GM18909 (cell line): ENCODE data around the gene ARHGAP21.

Experiments used
- ATAC-seq: cut with Tn5 transposase; IDR thresholded peaks from one replicate; pipeline ENCODE4 v1.9.1; 2021; ENCODE audit warnings: mild to moderate bottlenecking; ENCODE audit not compliant: unreplicated experiment, poor library complexity

ARHGAP21 gene

DNA sequence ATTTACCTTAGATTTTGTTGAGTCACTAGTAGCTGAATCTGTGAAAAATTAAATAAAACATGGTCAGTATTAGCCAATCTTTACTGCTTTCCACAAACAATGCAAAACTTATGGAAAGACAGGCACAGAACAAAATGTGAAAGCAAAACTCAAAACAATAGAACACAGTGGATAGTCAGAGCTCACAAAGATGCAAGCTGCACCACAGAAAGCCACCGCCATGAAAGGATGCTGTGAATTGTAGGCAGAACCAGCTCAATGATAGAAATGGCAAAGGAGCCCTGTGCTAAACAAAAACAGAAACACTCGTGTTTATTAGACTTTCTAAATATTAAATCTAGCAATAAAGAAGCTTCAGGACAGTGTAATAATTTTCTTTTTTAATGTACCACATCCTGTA is 134.4 kb downstream of the ARHGAP21 start:
- ATAC-seq: no peak

DNA sequence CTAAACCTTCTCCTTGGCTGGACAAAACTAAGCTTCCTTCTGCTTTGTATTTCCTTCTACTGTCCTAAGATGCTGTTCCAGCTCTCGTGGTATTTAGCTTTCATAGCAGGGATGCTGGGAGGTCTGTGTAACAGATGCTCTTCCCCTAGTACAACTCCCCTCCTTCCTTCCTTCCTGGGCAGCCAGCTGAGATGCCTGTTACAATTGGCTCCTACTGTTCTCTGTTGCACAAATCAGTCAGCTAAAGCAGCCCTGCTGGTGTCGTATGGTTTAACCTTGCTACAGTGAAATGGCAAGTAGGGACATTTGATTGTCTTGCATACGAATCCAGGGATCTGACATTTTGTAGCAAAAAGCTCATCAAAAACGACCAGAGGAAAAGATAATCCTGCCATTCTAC is 143.8 kb downstream of the ARHGAP21 start:
- ATAC-seq: no peak

DNA sequence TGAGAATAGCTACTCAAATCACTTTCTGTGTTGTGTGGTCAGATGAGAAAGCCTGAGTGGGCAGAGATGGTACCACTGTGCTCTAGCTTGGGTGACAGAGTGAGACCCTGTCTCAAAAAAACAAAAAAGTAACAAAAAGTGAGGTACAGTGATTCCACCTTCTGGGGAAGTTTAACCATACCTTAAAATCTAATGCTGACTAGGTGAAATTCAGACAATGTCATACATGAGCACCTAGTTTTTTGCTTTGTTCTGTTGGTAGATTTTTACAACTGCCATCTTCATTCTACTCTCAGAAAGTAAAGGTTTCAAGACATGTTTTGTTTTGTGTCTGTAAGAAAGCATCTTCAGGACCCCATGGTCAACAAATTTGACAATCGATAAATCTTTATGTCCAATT is 144.2 kb downstream of the ARHGAP21 start:
- no peak for ATAC-seq

DNA sequence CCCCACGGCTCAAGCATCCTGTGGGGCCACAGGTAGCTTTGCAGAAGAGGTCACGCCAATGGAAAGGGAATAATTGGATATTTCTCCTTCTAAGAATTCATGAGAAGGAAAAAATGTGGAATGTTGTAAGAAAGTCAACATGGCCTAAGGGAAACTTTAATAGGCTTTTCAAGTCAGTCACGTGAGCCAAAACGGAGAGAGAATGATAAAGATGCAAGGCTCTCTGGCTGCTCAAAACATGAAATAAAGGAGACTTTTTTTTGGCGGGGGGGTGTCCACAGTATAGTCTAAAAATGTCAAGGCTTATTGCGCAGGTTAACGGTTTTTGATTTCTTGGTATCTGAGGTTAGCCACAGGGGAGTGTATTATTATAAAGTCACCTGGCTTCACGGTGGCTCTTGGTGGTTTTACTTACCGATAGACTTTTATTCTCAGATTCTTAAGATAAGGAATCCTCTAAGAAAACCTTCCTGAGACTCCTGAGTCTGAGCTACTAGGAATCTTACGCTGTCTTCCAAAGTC is 148.1 kb downstream of the ARHGAP21 start:
- ATAC-seq: no peak

DNA sequence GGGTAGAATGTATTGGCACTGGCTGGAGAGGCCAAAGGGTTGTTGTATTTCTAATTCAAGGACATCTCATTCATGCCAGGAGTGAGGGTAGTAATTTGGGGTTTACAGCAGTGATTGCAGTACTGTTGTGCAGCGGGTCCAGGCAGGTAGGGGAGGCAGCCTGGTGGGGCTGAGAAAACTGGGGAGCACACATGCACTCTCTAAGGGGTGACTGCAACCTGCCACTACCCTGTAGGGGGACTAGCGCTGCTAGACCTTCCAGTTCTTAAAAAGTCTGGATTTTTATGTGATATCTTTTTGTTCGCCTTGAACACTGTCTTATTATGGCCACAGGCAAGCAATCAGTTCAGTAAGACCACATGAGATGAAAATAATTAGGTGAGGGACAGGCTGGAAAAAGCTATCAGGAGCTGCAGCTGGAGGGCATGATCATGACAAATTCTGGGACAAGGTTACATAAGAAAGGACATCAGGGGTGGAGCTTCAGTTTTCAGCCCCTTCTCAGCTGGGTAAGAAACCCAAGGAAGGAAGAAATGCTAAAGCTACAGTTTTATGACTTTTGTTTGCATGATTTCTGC is 149.0 kb downstream of the ARHGAP21 start:
- ATAC-seq: no peak

DNA sequence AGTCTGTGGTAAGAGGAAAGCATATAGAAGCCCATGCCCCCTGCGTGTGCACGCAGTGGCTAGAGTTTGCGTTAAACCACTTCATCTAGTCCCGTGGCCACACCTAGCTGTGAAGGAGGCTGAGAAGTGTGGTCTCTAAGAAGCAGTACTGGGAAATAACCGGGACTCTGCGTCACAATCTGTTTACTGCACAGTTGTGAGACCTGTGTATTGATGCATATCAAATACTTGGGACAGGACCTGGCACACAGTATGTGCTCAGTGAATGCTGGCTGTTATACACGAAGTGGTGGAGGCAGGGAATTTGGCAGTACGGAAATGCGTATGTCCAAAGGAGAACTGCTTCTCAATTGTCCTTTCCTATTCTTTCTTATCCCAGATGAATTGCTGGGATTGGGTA is 149.5 kb downstream of the ARHGAP21 start:
- ATAC-seq: no peak

DNA sequence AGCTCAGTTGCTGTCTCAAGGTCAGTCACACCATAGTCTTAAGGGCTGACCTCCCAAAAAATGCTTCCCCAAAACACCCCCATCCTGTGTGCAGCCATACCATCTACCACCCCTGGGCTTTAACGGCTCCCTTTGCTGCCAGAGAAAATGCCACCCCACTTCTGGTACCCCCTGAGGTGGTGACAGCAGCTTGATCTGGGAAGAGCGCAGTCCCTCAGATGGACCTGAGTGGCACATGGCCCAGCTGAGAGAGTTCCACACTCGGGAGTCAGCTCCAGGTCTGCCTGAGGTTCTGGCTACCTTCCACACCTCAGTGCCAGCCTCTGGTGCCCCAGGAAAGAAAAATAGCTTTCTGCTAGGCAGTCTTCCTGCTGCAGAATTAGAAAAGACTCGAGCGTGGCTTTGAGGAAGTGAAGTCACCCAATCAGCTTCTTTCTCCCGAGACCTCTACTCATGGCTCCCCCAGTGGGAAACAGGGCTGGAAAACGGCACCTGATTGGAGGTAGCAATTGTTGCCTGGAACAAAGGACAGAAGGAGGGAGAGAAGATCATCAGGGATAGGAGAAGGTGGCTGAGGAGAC is 151.7 kb downstream of the ARHGAP21 start:
- ATAC-seq: no peak

DNA sequence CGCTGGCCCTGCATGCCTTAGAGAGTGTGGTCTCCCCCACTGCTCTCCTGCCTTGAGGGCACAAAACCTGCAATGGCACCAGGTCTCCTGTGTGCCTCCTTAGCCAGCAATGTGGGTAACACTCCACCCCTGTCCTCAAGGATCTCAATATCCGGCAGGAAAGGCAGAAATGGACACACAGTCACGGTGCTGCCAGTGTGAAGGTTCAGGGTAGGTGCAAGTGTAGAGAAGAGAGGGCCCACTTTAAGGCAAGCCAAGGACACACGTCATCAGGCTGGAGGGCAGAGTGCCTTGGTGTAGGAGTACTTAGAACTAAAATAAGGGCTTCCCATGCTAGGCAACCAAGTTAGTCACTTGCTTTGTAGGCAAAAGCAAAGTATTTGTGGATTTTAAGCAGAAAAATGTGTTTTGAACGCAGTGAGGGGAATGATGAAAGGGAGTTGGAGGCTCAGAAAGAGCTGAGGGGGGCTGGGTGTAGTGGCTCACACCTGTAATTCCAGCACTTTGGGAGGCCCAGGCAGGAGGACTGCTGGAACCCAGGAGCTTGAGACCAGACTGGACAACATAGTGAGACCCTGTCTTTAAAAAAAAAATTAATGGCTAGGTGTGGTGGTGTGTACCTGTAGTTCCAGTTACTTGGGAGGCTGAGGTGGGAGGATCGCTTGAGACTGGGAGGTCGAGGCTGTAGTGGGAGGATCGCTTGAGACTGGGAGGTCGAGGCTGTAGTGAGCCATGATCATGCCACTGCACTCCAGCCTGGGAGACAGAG is 152.8 kb downstream of the ARHGAP21 start:
- no peak for ATAC-seq

DNA sequence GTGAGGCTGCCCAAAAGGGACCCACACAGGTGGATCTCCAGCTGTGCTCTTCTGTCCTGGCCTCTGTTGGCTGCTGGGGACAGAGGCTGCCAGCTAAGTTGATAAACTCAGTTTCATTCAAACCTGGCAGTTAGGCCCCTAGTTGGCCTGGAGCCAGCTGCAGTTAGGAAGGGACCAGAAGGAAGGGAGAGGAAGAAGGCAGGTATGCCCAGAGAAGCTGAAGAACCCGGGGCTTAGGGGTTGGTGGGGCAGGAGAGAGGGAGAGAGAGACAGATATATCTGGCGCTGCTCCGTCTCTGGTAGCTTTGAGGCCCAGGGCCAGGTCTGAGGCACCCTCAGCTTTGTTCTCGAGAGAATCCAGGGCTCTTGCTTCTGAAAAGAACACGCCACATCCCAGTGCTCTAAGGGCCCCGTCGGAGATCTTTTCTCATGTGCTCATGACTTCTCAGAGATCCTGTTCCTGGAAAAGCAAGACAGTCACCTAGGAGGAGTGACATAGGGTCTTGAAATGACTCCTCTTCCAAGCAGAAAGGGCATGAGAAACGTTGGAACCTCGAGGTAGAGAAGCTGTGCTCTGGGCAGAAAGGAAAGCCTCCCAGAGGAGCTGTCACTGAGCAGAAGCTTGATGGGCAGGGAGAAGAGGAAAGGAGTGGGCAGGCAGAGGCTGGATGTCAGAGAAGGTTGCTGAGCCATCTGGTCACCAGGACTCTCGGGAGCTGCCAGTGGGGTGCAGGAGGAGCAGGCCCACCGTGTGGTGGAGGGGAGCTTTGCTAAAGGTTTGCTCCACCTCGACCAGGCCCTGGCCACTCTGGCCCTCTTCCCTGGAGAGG is 153.6 kb downstream of the ARHGAP21 start:
- ATAC-seq: no peak

DNA sequence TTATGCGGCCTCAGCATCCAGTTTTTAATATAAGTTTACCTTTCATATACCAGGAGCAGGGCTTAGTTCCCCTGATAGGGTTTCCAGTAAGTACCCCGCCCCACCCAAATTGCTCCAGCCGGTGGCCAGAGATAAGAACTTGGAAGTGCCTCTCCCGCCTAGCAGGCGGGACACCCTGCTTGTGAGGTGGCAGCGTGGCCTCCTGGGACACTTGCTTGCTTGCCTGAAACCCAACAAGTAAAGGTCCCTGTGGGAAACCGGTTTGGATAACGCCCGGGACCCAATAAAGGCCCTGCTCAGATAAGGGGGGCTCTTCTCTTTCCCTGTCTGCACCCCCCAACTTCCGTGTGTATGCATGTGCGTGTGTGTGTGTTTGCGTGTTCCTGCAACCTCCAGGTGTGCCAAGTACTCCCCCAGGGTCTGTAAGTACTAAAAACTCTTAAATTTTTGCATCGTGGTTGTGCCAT is 154.3 kb downstream of the ARHGAP21 start:
- ATAC-seq: no peak

DNA sequence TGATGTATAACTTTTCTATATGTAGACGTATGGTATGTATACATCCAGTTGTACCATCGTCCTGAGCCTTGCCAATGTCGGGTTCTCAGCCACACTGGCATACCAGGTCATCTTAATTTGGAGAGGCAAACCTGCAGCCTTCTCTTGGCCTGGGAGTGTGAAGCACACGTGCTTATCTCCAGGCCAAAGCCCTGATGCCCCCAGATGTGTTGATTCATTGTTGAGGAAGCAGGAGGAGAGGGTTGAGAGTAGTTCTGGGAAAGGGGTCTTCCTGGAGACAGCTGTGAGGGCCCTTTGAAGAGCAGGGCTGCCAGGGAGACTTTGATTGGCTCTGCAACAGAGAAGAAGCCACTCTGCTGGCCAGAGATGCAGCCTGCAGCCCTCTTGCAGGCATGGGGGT is 155.6 kb downstream of the ARHGAP21 start:
- no peak for ATAC-seq

DNA sequence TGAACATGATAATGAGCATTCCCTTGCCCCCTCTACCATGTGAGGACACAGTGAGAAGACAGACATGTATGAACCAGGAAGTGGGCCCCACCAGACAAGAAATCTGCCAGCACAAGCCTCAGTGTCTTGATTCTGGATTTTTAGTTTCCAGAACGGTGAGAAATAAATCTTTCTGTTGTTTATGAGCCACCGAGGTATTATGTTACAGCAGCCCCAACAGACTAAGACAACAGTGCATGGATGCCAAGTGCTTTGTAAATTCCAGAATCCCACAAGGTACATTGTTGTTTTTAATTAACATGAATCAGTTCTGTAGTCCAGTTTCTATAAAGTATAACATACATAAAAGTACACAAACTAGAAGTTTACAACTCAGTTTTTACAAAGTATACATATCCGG is 162.2 kb downstream of the ARHGAP21 start:
- ATAC-seq: no peak

DNA sequence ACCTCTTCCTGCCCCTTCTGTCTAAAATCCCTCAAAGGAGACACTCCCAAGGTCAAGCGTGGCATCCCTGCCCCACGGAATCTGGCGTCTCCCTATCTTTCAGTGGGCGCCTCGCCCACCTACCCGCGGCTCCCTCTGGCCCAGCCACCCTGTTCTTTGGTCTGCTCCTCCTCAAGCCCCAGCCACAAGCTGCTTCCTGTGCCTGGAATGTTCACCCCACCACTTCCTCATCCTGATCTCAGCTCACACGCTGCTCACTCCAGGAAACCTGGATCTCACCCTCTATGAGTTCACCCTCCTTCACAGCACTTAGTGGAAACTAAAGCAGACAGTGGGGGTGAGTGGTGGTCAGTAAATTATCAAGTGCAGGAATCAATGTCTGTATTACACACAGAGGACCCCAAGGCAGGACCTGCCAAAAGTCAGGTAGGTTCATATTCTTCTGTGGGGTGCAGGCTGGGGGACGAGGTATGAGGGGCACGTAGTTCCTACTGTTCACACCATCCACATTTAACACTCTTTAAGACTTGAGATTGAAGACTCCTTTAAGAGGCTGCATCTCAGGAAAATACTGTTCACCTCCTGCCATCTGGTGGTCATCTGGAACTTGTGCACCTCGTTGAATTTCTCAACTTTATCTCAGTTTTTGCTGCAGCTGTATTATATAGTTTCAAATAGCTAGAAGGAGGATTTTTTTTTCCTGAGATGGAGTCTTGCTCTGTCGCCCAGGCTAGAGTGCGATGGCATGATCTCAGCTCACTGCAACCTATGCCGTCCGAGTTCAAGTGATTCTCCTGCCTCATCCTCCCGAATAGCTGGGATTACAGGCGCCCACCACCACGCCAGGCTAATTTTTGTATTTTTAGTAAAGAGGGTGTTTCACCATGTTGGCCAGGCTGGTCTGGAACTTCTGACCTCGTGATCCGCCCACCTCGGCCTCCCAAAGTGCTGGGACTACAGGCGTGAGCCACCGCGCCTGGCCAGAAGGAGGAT is 166.6 kb downstream of the ARHGAP21 start:
- ATAC-seq: peak; percentile 55

DNA sequence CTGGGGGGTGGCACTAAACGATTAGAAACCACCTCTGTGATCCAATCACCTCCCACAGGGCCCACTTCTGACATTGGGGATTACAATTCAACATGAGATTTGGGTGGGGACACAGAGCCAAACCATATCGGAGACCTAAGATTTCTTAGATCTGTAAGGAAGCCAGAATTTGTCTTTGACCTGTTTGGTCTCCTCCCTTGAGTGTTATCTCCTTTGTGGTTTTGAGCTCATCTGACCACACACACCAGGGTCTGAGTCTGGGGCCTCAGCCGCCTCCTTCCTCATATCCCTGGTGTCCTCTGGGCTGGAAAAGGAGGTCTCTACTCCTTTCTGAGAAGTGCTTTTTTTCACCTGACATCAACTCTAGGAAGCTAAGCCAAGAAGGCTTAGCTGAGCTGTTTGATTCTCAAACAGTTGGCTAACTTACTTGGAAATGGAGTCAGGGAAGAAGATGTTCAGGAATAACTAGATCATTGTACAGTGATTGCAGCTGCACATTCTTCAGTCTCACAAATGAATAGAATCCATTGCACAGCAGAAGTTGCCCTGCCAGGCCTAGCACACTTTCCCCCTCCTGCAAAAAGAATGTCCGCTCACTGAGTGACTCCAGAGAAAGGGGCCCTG is 167.4 kb downstream of the ARHGAP21 start:
- no peak for ATAC-seq

DNA sequence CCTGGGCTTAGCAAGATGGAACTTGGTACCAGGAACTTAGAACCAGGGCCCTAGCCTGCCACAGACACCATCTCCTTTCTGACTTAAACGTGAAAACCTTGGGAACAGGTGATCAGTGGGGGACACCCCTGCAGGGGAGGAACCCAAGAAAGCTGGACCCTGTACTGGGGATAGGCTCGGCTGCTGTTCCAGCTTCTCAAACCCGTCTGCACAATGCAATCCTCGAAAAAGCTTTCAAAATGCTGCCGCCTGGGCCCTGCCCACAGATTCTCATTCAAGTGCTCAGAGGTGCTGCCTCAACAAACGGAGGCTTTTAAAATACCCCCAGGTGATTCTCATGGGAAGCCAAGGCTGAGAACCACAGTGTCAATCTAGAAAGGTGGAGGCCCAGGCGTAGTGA is 169.7 kb downstream of the ARHGAP21 start:
- ATAC-seq: no peak

DNA sequence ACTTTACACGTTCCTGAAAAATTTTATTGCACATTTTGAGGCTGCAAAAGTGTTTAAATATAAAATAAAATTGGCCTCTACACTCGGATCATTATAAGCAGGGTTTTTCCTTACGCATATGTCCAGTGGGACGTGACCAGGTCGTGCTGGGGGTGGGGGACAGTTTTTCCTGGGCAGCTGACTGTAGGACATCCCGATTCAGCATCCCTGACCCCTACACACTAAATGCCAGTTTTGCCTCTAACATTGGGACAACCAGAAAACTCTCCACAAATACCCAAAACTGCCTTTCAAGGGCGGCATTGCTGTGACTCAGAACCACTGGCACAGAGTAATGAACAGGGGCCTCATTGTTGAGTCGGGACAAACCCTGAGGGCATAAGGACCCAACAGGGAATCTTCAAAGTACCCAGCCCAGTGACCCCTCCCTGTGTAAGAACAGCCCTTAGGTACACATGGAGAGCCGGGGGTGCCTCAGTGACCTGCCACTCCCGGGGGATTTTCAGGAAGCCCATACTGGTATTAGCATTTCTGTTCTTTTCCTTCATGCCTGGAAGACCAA is 170.6 kb downstream of the ARHGAP21 start:
- ATAC-seq: no peak

DNA sequence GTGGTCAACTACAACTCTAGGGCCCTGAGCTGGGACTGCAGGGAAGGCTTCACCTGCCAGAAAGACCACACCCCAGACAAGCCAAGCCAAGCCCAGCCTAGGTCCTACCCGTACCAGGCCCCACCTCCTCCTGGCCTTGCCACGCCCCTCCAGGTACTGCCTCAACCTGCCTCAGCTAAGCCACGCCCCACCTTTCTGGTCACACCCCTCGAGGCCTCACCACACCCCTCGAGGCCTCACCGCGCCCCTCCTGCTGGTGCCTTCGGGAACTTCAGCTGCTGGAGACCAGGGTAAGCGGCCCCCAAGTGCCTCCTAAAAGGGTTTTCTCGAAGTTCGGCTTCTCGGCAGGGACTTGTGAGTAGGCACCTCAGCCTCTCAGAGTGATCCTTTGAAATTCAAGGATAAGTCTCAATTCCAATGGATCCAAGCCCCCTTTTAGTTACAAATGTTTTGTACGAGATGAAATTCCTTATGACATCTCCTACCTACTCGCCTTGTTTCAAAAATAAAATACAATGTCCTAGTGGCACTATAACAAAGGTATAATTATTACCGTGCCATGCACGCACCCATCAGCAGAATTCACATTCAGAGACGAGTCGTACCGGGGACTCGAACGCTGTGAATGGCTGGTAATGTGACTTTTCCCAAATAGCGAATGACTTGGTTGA is 171.2 kb downstream of the ARHGAP21 start:
- ATAC-seq: peak; percentile 63

DNA sequence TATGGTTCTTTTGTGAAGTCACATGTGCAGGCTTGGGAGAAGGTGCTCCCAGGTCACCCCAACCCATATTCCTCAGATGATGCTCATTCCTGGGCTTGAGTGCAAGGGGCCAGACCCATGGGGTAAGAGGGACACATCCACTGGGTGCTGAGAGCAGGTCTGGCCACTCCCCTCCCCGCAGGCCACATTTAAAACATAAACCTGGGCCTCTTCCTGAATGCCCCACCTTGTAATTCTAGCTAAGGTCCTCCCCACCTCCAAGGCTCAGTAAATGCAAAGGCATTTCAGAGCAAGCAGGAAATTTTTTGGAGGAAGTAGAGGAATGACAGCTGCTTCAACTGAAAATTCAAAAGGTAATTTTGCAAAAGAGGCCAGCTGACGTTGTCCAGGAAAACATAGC is 172.5 kb downstream of the ARHGAP21 start:
- ATAC-seq: no peak
